CD4-positive, alpha-beta T cell treated with Interleukin-15 for 1 hour (primary cell): ENCODE measurements around the gene INSIG1.

ENCODE experiments used
- DNase-seq: peaks from one replicate; pipeline ENCODE4 v3.0.0-alpha.2; 2020

Gene INSIG1

DNA sequence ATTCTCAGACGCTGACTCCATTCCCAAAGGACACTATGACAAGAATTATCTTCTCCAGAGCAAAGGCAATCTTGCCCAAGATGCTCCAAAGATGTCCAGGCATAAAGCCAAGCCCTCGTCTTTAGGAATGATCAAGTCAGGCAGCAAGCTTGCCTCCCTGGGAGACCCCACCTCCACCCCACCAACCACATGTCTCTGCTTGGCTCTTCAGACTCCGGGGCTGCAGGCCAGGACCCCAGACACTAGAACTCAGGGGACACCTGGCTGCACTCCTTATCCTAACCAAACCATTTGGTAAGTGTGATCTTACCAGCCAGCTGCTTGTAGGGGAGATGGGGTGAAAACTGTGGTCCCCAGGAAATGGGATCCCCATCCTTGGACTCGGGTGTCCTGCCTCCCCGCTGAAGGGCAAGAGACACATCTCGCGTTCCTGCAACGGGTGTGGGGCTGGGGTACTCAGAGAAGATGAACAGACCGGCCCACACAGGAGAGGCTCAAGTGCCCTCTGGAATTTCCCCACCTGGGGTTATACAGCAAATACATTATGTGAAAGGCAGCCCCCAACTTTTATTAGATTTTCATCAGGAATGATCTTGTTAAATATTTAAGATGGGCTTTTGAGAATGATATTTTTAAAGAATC, 55.7 kb downstream of the INSIG1 start:
- DNase-seq, result no peak

DNA sequence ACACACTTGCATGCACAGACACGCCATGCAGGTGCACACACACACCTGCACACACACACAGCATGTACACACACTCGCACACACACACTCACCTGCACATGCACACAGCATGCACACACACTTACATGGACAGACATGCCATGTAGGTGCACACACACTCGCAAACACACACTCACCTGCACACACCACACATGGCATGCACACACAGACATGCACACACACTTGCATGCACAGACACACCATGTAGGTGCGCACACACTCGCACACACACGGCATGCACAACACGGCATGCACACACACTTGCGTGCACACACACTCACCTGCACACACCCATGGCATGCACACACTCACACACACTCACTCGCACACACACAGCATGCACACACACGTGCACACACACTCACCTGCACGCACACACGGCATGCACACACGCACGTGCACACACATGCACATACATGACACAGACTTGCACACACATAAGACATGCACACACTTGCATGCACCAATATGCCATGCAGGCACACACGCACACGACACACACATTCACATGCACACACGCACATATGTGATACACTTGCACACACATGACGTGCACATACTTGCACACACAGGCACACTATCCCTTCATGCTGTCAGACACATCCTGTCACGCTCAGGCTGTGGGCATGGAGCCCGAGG, 56.8 kb downstream of the INSIG1 start:
- DNase-seq, result peak; percentile 13

DNA sequence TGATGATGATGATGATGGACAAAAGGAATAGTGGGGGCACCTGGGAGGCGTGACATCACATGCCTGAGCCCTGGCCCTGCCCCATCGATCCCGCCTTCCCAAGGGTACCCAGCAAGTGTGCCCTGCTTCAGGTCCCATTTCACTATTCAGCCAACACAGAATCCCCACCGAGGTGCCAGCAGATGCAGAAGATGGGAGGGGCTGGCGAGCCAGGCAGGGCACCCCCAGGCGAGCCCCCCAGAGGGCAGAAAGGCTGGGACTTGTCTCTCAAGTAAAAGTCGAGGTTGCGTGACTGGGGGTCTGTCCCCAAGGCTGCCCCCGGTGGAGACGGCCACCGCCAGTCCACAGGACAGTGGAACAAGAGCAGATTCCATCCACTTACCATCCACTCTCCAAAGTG, 57.5 kb downstream of the INSIG1 start:
- DNase-seq, result peak; percentile 14

DNA sequence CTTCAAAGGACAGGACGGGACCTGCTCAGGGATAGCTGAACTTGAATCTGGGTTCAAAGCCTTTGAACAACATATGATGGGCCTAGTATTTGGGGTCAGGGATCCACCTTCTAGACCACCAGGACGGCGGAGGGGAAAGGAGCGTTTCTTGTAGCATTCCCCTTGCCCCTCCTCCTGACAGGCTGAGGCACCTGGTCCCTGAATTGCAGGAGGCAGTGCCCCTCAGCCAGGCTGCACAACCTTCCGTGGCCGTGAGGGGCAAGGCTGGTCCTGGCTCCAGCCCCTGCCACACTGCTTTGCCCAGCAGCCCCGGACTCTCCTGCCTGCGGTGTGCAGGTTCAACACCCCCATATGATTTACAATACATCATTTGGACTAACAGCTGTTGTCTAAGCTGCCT, 58.1 kb downstream of the INSIG1 start:
- peak; percentile 4 for DNase-seq

DNA sequence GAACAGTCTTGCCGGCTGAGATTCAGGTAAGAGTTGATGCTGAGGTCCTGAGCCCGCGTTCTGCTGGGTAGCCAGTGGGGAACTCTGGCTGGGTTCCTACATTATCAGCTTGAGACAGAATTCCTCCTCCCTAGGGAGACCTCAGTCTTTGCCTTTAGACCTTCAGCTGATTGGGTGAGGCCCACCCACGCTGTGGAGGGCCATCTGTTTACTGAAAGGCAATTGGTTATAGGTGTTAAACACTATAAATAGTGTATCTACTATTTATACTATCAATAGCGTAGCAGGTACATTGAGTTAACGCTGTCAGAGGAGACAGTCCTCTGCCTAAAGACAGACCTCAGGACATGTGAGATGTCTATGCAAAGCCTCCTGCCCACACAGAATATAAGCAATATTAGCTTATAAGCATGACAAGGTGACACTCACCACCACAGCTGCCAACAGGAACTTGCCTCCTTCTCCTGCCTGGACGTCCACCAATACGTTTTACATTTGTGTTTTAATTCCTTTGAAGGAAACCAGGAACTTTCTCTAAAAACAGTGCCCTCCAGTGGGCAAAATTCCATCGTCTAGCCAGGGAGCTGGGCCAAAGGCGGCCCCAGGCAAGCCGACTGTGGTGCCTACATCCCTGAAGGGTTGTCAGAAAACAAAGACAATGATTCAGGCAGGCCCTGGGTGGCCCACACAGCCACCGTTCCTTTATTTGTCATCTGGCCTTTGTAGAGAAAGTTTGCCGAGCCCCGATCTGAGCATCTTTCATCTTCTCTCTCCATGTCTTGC, 58.8 kb downstream of the INSIG1 start:
- DNase-seq, result peak; percentile 16

DNA sequence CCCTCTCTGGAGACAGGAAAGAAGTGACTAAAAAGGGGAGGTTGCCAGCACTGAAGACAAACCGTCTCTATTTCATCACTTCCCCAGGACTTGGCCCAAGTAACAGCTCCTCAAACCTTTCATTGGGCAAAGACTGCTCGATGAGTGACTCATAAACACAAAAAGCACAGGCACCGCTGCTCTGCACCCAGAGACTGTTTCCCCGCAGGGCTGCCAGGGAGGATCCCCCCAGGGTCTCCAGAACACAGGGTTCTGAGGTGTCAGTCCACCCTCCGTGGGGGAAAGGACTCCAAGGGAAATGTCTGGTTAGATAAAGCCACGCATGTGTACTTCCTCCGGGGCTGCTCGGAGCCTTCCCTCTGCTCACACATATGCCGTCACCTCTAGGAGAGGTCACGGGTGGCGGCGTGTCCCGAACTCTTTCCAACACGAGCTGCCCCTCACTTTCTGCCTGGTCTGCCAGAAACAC, 59.9 kb downstream of the INSIG1 start:
- peak; percentile 36 for DNase-seq

DNA sequence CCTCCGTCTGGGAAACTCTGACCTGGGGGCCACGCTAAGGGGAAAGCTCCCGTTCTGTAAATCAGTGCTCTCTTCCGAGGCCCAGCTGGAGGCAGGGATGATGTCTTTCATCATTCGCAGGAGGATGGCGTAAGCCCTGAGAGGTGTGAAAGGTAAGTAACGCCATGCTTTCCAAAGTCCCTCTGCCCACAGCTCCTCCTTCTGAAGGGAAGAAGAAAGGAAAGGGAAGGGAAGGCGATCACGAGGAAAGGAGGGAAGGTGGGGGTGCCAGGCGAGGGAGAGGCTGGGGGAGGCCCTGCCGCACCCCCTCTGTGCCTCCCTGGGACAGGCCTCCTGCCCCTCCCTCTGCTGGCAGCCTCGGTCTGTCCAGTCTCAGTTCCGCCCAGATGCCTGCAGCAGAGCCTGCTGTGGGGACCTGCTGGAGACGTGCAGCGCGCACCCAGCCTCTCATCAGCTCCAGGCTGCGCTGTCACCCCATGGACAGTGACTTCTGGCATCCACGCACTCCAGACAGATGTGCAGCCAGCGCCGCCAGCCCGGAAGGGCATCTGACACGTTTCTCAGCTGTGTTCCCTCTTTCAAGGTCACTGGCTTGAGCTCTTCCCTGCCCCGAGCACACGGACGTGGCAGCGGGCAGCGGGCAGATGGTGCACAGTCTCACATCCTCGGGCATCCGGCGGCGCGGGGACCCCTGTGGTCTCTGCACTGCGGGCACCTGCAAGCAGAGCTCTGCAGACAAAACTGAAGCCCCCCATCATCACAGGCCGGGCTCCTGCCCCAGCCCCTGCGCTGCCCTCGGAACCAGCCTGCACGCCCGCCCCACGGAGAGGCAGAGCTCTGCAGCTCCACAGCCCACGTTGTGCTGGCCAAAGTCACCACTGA, 60.6 kb downstream of the INSIG1 start:
- peak; percentile 17 for DNase-seq

DNA sequence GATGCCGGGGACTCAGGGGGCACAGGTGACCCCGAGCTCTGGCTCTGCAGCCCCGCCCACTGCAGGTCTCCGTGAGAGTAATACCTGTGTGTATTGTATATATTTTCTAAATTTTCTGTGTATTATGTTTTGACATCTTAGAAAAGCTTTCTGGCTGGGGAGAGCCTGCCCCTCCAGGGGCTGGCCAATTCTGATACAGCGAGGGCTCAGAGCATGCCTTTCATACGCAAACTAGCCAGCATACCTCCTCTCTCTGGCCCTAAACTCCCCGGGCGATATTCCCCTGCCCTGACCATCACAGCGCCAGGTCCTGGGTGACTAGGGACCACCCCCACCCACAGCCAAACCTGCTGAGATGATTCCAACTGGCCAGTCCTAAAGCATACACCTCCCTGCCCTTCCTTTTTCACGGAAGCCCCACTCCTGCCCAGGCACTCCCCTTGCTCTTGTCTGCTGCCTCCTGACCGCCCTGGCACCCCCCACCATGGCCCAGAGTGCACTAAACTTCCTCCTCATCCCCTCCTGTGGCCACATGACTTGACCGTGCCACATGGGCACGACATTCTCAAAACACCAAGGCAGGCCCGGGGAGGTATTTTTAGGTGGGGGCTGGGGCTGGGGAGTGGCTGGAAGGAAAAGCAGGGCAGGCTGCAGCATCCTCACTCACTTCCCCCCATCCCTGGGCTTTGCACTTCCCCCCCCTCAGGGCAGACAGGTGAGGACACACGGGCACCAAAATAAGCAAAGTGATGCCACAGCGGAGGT, 61.5 kb downstream of the INSIG1 start:
- DNase-seq, result peak; percentile 13
